22Rv1 (cell line): ENCODE data around the gene SEMA3E.

ENCODE experiments used
- H3K27ac ChIP-seq: fragments of 450-650 bp; 2 replicates; pipeline ENCODE4 v1.5.1; 2017
- CTCF ChIP-seq: fragments of 450-650 bp; IDR thresholded peaks from 2 replicates; pipeline ENCODE4 v1.5.1; 2017; ENCODE audit warnings: mild to moderate bottlenecking
- ZFX ChIP-seq: fragments of 450-650 bp; IDR thresholded peaks from 2 replicates; pipeline ENCODE4 v1.6.1; 2017; ENCODE audit warnings: antibody characterized with exemption, borderline replicate concordance

Gene SEMA3E

GRCh38 chr7:83643012-83643411 lies 5.9 kb downstream of the SEMA3E start:
- no peak for TF ChIP-seq ZFX
- TF ChIP-seq CTCF, result no peak
- peak overlapping the region; percentile 16; the same call in 1 of the 2 replicates for H3K27ac ChIP-seq

GRCh38 chr7:83640731-83641537 lies 8.0 kb downstream of the SEMA3E start:
- TF ChIP-seq CTCF (no peak), ZFX (no peak)
- H3K27ac ChIP-seq, result no peak overlapping the region

- TF ChIP-seq CTCF (no peak), ZFX (no peak)
- H3K27ac ChIP-seq, result no peak overlapping the region
Observed at GRCh38 chr7:83640240-83640639, 8.7 kb downstream of the SEMA3E start.

GRCh38 chr7:83633516-83633915 lies 15.4 kb downstream of the SEMA3E start:
- H3K27ac ChIP-seq, result no peak overlapping the region
- no peak for TF ChIP-seq CTCF
- no peak for TF ChIP-seq ZFX

GRCh38 chr7:83629117-83629880 lies 19.6 kb downstream of the SEMA3E start:
- no peak overlapping the region for H3K27ac ChIP-seq
- TF ChIP-seq ZFX (no peak), CTCF (no peak)

GRCh38 chr7:83617858-83618257 lies 31.1 kb downstream of the SEMA3E start:
- no peak overlapping the region for H3K27ac ChIP-seq
- TF ChIP-seq CTCF (no peak), ZFX (no peak)

GRCh38 chr7:83614112-83614511 lies 34.8 kb downstream of the SEMA3E start:
- TF ChIP-seq ZFX (no peak), CTCF (no peak)
- H3K27ac ChIP-seq, result no peak overlapping the region
